Loucy (cell line): ENCODE results near the gene PALLD.

ENCODE experiments used
- EZH2phosphoT487 ChIP-seq: fragments of 200-600 bp; IDR thresholded peaks from 2 replicates; pipeline ENCODE4 v1.6.1; 2018; ENCODE audit warnings: antibody characterized with exemption, mild to moderate bottlenecking, moderate library complexity, borderline replicate concordance
- TF ChIP-seq, protein P1 (sequence below): fragments of 200-600 bp; sonication (generic); conservative IDR thresholded peaks from 2 replicates; pipeline ENCODE4 v1.5.1; 2014; ENCODE audit warnings: mild to moderate bottlenecking, antibody characterized with exemption, low read length

DNA sequence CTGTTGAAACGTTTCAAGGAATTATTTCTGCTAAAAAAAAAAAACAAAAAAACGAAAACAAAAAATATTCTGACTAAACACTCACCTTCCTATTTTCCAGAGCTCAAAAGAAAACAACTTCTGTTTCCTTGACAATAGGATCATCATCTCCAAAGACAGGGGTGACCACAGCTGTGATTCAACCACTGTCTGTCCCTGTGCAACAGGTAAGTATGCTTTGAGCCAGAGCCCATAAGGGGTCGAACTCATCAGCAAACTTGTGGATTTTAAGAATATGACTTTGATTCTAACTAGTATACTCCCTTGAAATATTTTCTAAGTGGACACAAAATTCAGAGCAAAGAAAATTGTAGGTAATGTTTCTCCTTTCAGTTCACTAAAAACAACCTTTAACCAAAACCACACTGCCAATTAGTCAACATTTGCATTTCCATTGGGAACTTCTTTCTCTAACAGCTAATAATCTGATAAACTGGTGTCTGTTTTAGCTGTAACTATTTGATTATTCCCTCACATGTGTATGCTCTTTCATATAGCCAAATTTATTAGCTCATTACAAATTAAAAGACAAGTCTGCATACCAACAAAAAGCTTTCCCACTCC, 186.1 kb downstream of the PALLD start:
- TF ChIP-seq, protein P1, sequence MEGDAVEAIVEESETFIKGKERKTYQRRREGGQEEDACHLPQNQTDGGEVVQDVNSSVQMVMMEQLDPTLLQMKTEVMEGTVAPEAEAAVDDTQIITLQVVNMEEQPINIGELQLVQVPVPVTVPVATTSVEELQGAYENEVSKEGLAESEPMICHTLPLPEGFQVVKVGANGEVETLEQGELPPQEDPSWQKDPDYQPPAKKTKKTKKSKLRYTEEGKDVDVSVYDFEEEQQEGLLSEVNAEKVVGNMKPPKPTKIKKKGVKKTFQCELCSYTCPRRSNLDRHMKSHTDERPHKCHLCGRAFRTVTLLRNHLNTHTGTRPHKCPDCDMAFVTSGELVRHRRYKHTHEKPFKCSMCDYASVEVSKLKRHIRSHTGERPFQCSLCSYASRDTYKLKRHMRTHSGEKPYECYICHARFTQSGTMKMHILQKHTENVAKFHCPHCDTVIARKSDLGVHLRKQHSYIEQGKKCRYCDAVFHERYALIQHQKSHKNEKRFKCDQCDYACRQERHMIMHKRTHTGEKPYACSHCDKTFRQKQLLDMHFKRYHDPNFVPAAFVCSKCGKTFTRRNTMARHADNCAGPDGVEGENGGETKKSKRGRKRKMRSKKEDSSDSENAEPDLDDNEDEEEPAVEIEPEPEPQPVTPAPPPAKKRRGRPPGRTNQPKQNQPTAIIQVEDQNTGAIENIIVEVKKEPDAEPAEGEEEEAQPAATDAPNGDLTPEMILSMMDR: no peak
- TF ChIP-seq EZH2phosphoT487: no peak
